ENCODE data around the gene UBE2L5. TPM values are rescaled to one million over a fixed set of nuclear protein-coding genes. Genes with fewer than 3 reads are reported as not detected.

Gene UBE2L5
- total RNA-seq, 1 donor from 2014 or later = not detected

GRCh38 chr13:30396434-30397075 is 25.7 kb upstream of the UBE2L5 start:
- no peaks in the 10 kb centered on the region for H3K27me3 ChIP-seq

GRCh38 chr13:30398601-30399072 is 23.7 kb upstream of the UBE2L5 start:
- Histone ChIP-seq H3K36me3 (no peaks in the 10 kb centered on the region), H3K9me3 (no peaks in the 10 kb centered on the region), H3K4me3 (no peak overlapping the region), H3K27me3 (no peaks in the 10 kb centered on the region), H3K4me1 (peaks cover 17% of the 10 kb centered on the region), H3K27ac (peak overlapping the region; percentile 17)
- no peak for DNase-seq (ENCODE audit: extremely low spot score in 2 of 2)
- intact Hi-C loops (cut with DNase I) = loop anchor here (5.0 to 10.0 kb wide), 2 partner anchors 54 to 279 kb away; no protein-coding TSS in a partner anchor
- TF ChIP-seq POLR2A (IDR thresholded peaks at IDR 0.05) (no peak), POLR2AphosphoS5 (IDR thresholded peaks at IDR 0.05; ENCODE audit: insufficient read depth in 1 of 2, low read depth in 1 of 2) (no peak)
- TF ChIP-seq, protein P1, sequence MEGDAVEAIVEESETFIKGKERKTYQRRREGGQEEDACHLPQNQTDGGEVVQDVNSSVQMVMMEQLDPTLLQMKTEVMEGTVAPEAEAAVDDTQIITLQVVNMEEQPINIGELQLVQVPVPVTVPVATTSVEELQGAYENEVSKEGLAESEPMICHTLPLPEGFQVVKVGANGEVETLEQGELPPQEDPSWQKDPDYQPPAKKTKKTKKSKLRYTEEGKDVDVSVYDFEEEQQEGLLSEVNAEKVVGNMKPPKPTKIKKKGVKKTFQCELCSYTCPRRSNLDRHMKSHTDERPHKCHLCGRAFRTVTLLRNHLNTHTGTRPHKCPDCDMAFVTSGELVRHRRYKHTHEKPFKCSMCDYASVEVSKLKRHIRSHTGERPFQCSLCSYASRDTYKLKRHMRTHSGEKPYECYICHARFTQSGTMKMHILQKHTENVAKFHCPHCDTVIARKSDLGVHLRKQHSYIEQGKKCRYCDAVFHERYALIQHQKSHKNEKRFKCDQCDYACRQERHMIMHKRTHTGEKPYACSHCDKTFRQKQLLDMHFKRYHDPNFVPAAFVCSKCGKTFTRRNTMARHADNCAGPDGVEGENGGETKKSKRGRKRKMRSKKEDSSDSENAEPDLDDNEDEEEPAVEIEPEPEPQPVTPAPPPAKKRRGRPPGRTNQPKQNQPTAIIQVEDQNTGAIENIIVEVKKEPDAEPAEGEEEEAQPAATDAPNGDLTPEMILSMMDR (IDR thresholded peaks at IDR 0.05) = no peak

More at GRCh38 chr13:30396434-30397075, 25.7 kb upstream of the UBE2L5 start:
- Histone ChIP-seq H3K27ac (peak overlapping the region; percentile 94), H3K4me3 (no peak overlapping the region), H3K36me3 (no peaks in the 10 kb centered on the region), H3K4me1 (peaks cover 17% of the 10 kb centered on the region), H3K9me3 (no peaks in the 10 kb centered on the region)
- DNase-seq (ENCODE audit: extremely low spot score in 2 of 2) = no peak
- TF ChIP-seq POLR2A (IDR thresholded peaks at IDR 0.05) (no peak), POLR2AphosphoS5 (IDR thresholded peaks at IDR 0.05; ENCODE audit: insufficient read depth in 1 of 2, low read depth in 1 of 2) (no peak)
- TF ChIP-seq, protein P1 (IDR thresholded peaks at IDR 0.05) = no peak
- intact Hi-C loops (cut with DNase I) = loop anchor here (5.0 to 10.0 kb wide), 2 partner anchors 52 to 281 kb away; no protein-coding TSS in a partner anchor

DNA sequence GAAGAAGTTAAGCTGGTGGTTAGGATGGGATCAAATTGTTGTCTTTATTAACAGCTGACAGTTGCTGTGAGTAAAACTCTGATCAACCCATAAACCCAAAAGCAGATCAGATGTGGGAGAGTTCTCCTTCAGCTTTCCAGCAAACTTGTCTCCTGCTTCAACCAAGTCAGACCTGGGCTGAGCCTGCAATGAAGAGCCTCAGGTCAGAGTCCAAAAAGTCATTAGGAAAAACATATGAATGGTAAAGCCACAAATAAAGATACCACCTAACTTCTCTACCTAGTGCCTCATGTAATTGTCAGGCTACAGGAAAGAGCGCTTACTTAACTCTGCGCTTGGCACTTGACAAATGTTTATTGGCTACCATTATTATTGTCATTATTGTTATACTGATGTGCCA is 21.9 kb upstream of the UBE2L5 start:
- Histone ChIP-seq H3K4me1 (peaks cover 15% of the 10 kb centered on the region), H3K36me3 (no peaks in the 10 kb centered on the region), H3K9me3 (no peaks in the 10 kb centered on the region), H3K27me3 (no peaks in the 10 kb centered on the region), H3K4me3 (no peak overlapping the region), H3K27ac (no peak overlapping the region)
- intact Hi-C loops (cut with DNase I) = loop anchor here (10.0 kb wide), 1 partner anchor 86 kb away; no protein-coding TSS in a partner anchor
- no peak for DNase-seq (ENCODE audit: extremely low spot score in 2 of 2)
- TF ChIP-seq, protein P1 (IDR thresholded peaks at IDR 0.05) = no peak
- TF ChIP-seq POLR2AphosphoS5 (IDR thresholded peaks at IDR 0.05; ENCODE audit: insufficient read depth in 1 of 2, low read depth in 1 of 2) (no peak), POLR2A (IDR thresholded peaks at IDR 0.05) (no peak)

DNA sequence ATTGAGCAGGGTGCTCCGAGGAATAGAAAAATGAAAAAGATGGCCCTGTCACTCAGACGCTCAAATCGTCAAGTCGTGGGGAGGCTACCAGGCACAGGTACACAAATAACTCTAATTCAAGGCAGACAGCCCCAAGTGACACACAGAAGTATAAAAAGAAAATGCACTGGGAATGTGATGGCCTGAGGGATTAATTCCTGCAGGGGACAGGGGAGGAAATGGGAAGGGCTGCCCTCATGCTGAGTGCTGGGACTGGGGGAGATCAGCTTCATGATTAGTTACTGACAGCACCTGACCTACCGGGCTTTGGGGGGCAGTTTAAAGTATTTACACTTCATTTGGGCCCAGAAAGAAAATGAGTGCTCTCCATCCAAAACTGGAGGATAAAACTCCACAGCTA is 20.9 kb upstream of the UBE2L5 start:
- DNase-seq (ENCODE audit: extremely low spot score in 2 of 2) = no peak
- H3K4me3 ChIP-seq = no peak overlapping the region
- H3K4me1 ChIP-seq = peaks cover 12% of the 10 kb centered on the region
- no peaks in the 10 kb centered on the region for H3K27me3 ChIP-seq
- H3K36me3 ChIP-seq = no peaks in the 10 kb centered on the region
- no peak overlapping the region for H3K27ac ChIP-seq
- intact Hi-C loops (cut with DNase I) = loop anchor here (10.0 kb wide), 1 partner anchor 87 kb away; no protein-coding TSS in a partner anchor
- TF ChIP-seq POLR2AphosphoS5 (IDR thresholded peaks at IDR 0.05; ENCODE audit: insufficient read depth in 1 of 2, low read depth in 1 of 2) = no peak
- TF ChIP-seq POLR2A (IDR thresholded peaks at IDR 0.05) = no peak
- TF ChIP-seq, protein P1 (IDR thresholded peaks at IDR 0.05) = no peak
- H3K9me3 ChIP-seq = no peaks in the 10 kb centered on the region

DNA sequence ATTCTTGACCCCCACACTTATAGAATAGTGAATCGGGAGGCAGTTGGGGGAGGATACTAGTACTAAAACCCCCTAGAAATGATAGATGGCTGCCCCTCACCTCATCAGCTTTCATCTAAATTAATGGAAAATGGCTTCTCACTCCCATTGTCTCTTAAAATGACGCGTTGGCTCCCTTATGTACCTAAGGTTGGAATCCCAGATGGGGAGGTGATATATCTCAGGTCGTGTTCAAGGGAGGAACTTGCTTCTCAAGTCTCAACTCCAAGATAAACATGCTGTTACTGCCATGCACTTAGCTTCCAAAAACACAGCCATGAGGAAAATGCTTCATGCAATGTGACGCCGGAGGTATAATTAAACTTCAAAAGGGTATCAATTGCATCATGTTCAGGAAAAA is 18.8 kb upstream of the UBE2L5 start:
- Histone ChIP-seq H3K4me1 (peaks cover 12% of the 10 kb centered on the region), H3K27ac (peak overlapping the region; percentile 36), H3K9me3 (no peaks in the 10 kb centered on the region), H3K36me3 (no peaks in the 10 kb centered on the region), H3K4me3 (no peak overlapping the region), H3K27me3 (no peaks in the 10 kb centered on the region)
- no peak for TF ChIP-seq POLR2AphosphoS5 (IDR thresholded peaks at IDR 0.05; ENCODE audit: insufficient read depth in 1 of 2, low read depth in 1 of 2)
- TF ChIP-seq, protein P1 (IDR thresholded peaks at IDR 0.05) = no peak
- TF ChIP-seq POLR2A (IDR thresholded peaks at IDR 0.05) = no peak
- intact Hi-C loops (cut with DNase I) = loop anchor here (10.0 kb wide), 1 partner anchor 89 kb away; no protein-coding TSS in a partner anchor
- no peak for DNase-seq (ENCODE audit: extremely low spot score in 2 of 2)

Data from vagina (tissue), 2 donors.